RWPE1 (cell line): ENCODE measurements around the gene TMA7.

Source experiments
- CTCF ChIA-PET: fragments of 350-600 bp; sonication (Branson Sonifier 250); formaldehyde crosslinking; extraction: SDS; loops from one replicate; lab custom pipeline; 2021; lab: Yijun Ruan, JAX
- POLR2A ChIA-PET: fragments of 400-600 bp; formaldehyde crosslinking; extraction: SDS; loops from one replicate; lab custom pipeline; 2020; ENCODE audit warnings: antibody characterized with exemption; ENCODE audit not compliant: low non-redundant PET; lab: Yijun Ruan, JAX
- DNase-seq: peaks from one replicate; pipeline ENCODE4 v3.0.0; 2012; ENCODE audit warnings: low spot score
- H3K27ac ChIP-seq: fragments of 450-650 bp; 2 replicates; pipeline ENCODE4 v1.5.1; 2017
- TF ChIP-seq, protein P1 (sequence below): fragments of 450-650 bp; conservative IDR thresholded peaks from 2 replicates; pipeline ENCODE4 v1.5.1; 2017; ENCODE audit warnings: low read depth, mild to moderate bottlenecking

The TMA7 gene

DNA sequence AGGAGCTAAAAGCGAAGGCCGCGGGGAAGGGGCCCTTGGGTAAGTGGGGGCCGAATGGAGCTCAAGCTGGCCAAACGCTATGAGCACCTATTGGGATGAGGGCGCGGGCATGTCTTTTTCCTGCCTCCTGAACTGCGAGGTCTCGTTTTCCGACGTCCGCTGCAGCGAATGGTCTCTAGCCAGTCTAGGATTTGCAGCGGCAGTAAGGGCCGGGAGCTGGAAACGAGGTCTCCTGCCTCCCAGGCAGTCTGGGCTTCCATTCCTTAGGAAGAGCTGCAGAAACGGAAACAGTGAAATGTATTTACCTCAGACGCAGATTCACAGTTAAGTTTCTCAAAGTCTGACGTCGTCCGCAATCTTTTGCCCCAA, 517 bp downstream of the TMA7 start:
- TF ChIP-seq, protein P1, sequence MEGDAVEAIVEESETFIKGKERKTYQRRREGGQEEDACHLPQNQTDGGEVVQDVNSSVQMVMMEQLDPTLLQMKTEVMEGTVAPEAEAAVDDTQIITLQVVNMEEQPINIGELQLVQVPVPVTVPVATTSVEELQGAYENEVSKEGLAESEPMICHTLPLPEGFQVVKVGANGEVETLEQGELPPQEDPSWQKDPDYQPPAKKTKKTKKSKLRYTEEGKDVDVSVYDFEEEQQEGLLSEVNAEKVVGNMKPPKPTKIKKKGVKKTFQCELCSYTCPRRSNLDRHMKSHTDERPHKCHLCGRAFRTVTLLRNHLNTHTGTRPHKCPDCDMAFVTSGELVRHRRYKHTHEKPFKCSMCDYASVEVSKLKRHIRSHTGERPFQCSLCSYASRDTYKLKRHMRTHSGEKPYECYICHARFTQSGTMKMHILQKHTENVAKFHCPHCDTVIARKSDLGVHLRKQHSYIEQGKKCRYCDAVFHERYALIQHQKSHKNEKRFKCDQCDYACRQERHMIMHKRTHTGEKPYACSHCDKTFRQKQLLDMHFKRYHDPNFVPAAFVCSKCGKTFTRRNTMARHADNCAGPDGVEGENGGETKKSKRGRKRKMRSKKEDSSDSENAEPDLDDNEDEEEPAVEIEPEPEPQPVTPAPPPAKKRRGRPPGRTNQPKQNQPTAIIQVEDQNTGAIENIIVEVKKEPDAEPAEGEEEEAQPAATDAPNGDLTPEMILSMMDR: no peak
- ChIA-PET POLR2A (no interaction called here), CTCF (interaction anchor here (0.6 kb wide), 1 partner anchor 176 kb away, joined by 5 read pairs; no protein-coding TSS in a partner anchor)
- H3K27ac ChIP-seq: peak overlapping the region; percentile 86
- DNase-seq: no peak

DNA sequence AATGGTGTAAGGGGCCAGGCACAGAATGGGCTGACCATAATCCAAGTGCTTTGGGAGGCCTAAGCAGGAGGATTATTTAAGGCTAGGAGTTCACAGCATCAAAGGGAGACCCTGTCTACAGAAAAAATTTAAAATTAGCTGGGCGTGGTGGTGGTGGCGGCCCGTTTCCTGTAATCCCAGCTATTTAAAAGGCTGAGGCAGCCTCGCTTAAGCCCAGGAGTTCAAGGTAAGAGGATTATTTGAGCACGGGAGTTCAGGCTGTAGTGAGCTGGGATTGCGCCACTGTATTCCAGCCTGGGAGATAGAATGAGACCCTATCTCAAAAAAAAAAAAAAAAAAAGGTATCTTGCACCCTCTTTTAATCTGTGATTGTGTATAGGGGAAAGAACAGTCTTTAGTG, 1.9 kb downstream of the TMA7 start:
- CTCF ChIA-PET: no interaction called here
- POLR2A ChIA-PET: no interaction called here
- TF ChIP-seq, protein P1: no peak
- DNase-seq: no peak
- peak overlapping the region; percentile 45; the same call in 1 of the 2 replicates for H3K27ac ChIP-seq

DNA sequence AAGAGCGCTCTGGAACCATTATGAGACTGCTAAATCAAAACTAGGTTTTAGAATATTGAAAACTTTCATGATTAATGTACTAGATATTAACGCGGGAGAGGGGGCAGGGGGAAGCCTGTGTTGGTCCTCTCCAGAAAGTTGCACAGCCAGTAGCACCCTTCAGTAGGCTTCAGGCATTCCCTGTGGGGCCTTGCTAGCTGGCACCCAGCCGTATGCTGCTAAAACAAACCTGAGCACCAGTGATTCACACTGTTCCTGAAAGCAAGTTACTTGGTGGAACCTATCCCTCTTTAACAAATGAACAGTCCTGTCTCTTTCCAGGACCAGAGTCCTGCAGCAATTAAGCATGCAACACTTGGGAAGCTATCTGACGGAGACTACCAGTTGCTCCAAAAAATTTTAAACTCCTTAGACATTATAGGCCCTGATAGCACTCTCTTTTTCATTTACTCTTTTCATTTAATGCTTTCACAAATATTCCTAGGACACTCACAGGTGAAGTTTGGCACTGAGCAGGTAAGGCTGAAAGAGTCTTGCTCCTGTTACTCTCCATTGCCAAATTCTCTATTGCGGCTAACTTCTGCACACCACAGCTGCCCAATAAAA, 5.3 kb downstream of the TMA7 start:
- TF ChIP-seq, protein P1: no peak
- CTCF ChIA-PET: interaction anchor here (0.6 to 0.9 kb wide), 2 partner anchors 9 to 316 kb away, joined by 3 to 4 read pairs; no protein-coding TSS in a partner anchor
- POLR2A ChIA-PET: interaction anchor here (0.6 kb wide), 1 partner anchor 15 kb away, joined by 3 read pairs; no protein-coding TSS in a partner anchor
- peak overlapping the region; percentile 87 for H3K27ac ChIP-seq
- DNase-seq: no peak

DNA sequence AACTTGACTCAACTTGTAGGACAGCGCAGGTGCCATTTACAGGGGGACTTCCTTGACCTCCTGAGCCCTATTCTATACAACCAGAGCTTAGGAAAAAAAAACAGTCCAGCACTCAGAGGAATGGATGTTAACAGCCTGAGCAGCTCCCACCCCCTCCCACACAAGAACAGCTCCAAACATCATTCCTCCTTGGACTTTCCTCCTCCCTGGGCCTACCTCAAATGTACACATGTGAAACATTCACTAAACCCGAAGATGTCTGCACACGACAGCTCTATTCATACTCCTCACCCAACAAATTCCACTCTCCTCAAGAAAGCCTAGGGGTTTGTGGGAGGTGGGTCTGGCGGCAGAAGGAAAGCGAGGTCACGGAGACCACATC, 6.0 kb downstream of the TMA7 start:
- DNase-seq: no peak
- ChIA-PET CTCF (interaction anchor here (0.9 kb wide), 1 partner anchor 10 kb away, joined by 3 read pairs; no protein-coding TSS in a partner anchor), POLR2A (interaction anchor here (0.6 to 1.2 kb wide), 3 partner anchors 15 to 24 kb away, joined by 3 to 5 read pairs (median 3); no protein-coding TSS in a partner anchor)
- TF ChIP-seq, protein P1: no peak
- H3K27ac ChIP-seq: peak overlapping the region; percentile 87

DNA sequence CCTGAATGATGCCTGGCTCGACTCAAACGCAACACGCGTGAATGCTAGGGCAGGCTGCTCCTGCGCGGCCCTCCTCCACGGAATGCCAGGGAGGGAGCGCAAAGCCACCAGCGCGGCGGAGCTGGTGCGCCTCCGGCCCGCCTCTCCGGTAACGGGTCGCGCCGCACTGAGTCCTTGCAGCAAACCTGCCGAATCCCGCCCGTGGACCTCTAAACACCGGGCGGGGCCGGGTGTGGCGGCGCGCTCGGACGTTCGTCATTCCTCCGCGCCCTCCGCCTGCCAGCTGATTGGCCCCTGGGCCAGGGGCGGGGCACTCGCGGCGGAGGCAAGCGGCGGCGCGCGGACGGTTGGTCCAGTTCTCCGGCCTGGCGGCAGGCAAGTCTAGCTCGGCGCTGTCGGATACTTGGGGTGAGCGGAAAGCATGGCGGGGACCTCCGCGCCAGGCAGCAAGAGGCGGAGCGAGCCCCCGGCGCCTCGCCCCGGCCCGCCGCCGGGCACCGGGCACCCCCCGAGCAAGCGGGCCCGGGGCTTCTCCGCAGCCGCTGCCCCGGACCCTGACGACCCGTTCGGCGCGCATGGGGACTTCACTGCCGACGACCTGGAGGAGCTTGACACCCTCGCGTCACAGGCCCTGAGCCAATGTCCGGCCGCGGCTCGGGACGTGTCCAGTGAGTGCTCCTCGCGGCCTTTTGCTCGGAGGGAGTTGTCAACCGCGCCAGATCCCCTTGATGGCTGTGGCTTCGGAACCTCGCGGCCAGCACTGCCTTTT, 6.6 kb downstream of the TMA7 start, which contains the start of gene ATRIP:
Gene ATRIP, plus strand, starts transcription at position 313 of the 769 bp plus-strand sequence. Its CDS starts 109 bp downstream, at position 422.
- DNase-seq: peak; percentile 86
- TF ChIP-seq, protein P1: no peak
- POLR2A ChIA-PET: interaction anchor here (0.6 to 1.2 kb wide), 4 partner anchors 16 to 96 kb away, joined by 3 to 6 read pairs (median 4); no protein-coding TSS in a partner anchor
- CTCF ChIA-PET: interaction anchor here (0.9 to 1.0 kb wide), 2 partner anchors 10 to 101 kb away, joined by 3 to 5 read pairs; no protein-coding TSS in a partner anchor
- peak within 1 kb of the TSS; percentile 87 for H3K27ac ChIP-seq

DNA sequence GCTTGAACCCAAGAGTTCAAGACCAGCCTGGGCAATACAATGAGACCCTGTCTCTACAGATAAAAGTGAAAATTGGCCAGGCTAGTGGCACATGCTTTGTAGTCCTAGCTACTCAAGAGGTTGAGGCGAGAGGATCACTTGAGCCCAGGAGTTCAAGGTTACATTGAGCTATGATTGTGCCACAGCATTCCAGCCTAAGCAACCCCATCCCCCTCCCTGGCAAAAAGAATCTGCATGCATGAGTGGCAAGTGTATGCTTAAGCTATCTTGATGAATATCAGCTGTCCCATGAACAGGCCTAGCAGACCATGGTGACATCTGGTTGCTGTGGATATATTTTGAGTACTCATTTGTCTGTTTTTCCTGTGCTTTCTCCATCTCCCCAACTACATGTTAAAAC, 11.2 kb downstream of the TMA7 start:
- ChIA-PET CTCF (no interaction called here), POLR2A (no interaction called here)
- DNase-seq: no peak
- TF ChIP-seq, protein P1: no peak
- H3K27ac ChIP-seq: peak overlapping the region; percentile 10; the same call in 1 of the 2 replicates
